Neuronal stem cell (in vitro differentiated cells): ENCODE measurements around the gene UNC5C.

Experiments used
- DNase-seq: peaks from one replicate; pipeline ENCODE4 v3.0.0-alpha.2; 2013; ENCODE audit warnings: low spot score
- H2AFZ ChIP-seq: one replicate; pipeline ENCODE4 v1.6.1; 2013; ENCODE audit warnings: mild to moderate bottlenecking, low read length, inconsistent platforms
- H2AK5ac ChIP-seq: 2 replicates; pipeline ENCODE4 v1.6.1; 2013; ENCODE audit warnings: low read depth, mild to moderate bottlenecking, inconsistent platforms, low read length, moderate library complexity, mixed read lengths
- H2BK120ac ChIP-seq: 2 replicates; pipeline ENCODE4 v1.6.1; 2013; ENCODE audit warnings: low read depth, mild to moderate bottlenecking, inconsistent platforms, low read length, moderate library complexity, mixed read lengths
- H2BK12ac ChIP-seq: one replicate; pipeline ENCODE4 v1.6.1; 2013; ENCODE audit warnings: low read length, inconsistent platforms
- H2BK15ac ChIP-seq: 2 replicates; pipeline ENCODE4 v1.6.1; 2013; ENCODE audit warnings: mild to moderate bottlenecking, low read length, inconsistent platforms, mixed read lengths
- H2BK5ac ChIP-seq: one replicate; pipeline ENCODE4 v1.6.1; 2013; ENCODE audit warnings: inconsistent platforms, mild to moderate bottlenecking, low read length, moderate library complexity
- H3K14ac ChIP-seq: one replicate; pipeline ENCODE4 v1.6.1; 2013; ENCODE audit warnings: low read length, inconsistent platforms
- H3K18ac ChIP-seq: 2 replicates; pipeline ENCODE4 v1.6.1; 2013; ENCODE audit warnings: low read length, inconsistent platforms
- H3K23ac ChIP-seq: 2 replicates; pipeline ENCODE4 v1.6.1; 2013; ENCODE audit warnings: low read depth, mild to moderate bottlenecking, mixed read lengths, low read length, inconsistent platforms; ENCODE audit not compliant: poor library complexity
- H3K27ac ChIP-seq: replicated peaks from 3 replicates; pipeline ENCODE4 v1.5.1; 2013; ENCODE audit warnings: low read length, inconsistent platforms
- H3K27me3 ChIP-seq, 3 experiments: 2 replicates each; pipeline ENCODE4 v1.6.1; 2013; ENCODE audit warnings: low read length in 3 of 3, mild to moderate bottlenecking in 2 of 3, inconsistent platforms in 1 of 3, low read depth in 1 of 3, mixed read lengths in 1 of 3, moderate library complexity in 1 of 3; ENCODE audit not compliant: control insufficient read depth in 3 of 3, insufficient read depth in 3 of 3
- H3K36me3 ChIP-seq, 2 donors: replicated peaks in 1 of 2; 2 replicates each; pipeline ENCODE4 v1.6.1; 2013; ENCODE audit warnings: low read length in 2 of 2; ENCODE audit not compliant: control insufficient read depth in 2 of 2, insufficient read depth in 2 of 2
- H3K4ac ChIP-seq: 2 replicates; pipeline ENCODE4 v1.6.1; 2013; ENCODE audit warnings: inconsistent platforms, mild to moderate bottlenecking, low read length, moderate library complexity
- H3K4me1 ChIP-seq, 2 donors: 1 replicate in 1 of 2; 2 replicates in 1 of 2; pipeline ENCODE4 v1.6.1; 2013; ENCODE audit warnings: low read length in 2 of 2, low read depth in 1 of 2; ENCODE audit not compliant: control insufficient read depth in 2 of 2, insufficient read depth in 1 of 2
- H3K4me2 ChIP-seq: one replicate; pipeline ENCODE4 v1.6.1; 2013; ENCODE audit warnings: mild to moderate bottlenecking, low read length, inconsistent platforms; ENCODE audit not compliant: insufficient read depth, poor library complexity, severe bottlenecking
- H3K4me3 ChIP-seq, 2 donors: 2 replicates each; pipeline ENCODE4 v1.5.1; 2013; ENCODE audit warnings: low read length in 2 of 2, mild to moderate bottlenecking in 2 of 2, inconsistent platforms in 1 of 2, moderate library complexity in 1 of 2
- H3K79me1 ChIP-seq: one replicate; pipeline ENCODE4 v1.6.1; 2013; ENCODE audit warnings: low read depth, mild to moderate bottlenecking, inconsistent platforms, low read length, moderate library complexity
- H3K9ac ChIP-seq: one replicate; pipeline ENCODE4 v1.6.1; 2013; ENCODE audit warnings: mild to moderate bottlenecking, low read depth, low read length, inconsistent platforms; ENCODE audit not compliant: poor library complexity
- H3K9me3 ChIP-seq, 2 donors: replicated peaks in 1 of 2; 2 replicates each; pipeline versions ENCODE3 to v1.6.1; 2013; ENCODE audit warnings: low read length in 2 of 2, mild to moderate bottlenecking in 2 of 2, inconsistent platforms in 1 of 2, low read depth in 1 of 2, mixed read lengths in 1 of 2, moderate library complexity in 1 of 2; ENCODE audit not compliant: control insufficient read depth in 2 of 2, insufficient read depth in 1 of 2
- H4K8ac ChIP-seq: one replicate; pipeline ENCODE4 v1.6.1; 2013; ENCODE audit warnings: low read depth, mild to moderate bottlenecking, inconsistent platforms, low read length, moderate library complexity
- H4K91ac ChIP-seq: one replicate; pipeline ENCODE4 v1.6.1; 2013; ENCODE audit warnings: low read length, low read depth, mild to moderate bottlenecking, inconsistent platforms; ENCODE audit not compliant: poor library complexity
- WGBS, 2 donors: extraction: QIAGEN DNeasy Blood & Tissue Kit; methylation state at CpG; one replicate each; pipeline ENCODE4 v1.1.7; 2013; ENCODE audit warnings: missing lambda C conversion rate in 2 of 2, mixed read lengths in 1 of 2; ENCODE audit not compliant: insufficient read length in 2 of 2, insufficient replicate concordance in 1 of 2; ENCODE audit errors: extremely low coverage in 2 of 2; 5-methylcytosine and 5-hydroxymethylcytosine counted together

Gene UNC5C

DNA sequence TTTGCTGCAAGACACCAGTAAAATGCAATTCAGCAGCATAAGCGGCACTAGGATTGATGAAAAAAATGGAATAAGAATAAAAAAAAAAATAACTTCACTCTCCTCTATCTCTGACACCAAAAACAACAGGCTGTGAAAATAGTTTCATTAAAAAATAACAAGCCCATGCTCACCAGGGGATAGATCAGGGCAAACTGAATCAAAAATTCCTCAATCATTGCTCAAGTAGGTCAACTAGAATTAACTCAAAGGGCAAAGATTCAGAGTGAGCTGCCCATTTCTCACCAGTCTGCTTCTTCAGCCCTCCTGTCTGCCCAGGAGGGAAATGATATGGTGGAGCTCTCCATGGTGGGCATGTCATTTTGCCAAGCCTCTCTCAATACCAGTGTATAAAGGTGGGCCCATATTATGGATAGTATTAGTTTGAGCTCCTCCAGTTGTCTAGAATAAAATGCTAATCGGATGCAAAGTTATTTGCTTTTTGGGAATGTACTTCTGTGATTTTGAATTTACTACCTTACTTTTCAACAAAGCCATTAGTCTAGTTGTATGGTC lies 153.9 kb downstream of the UNC5C start:
- Histone ChIP-seq H3K27ac (no peak overlapping the region), H2BK5ac (no peak overlapping the region)
- no CpG with 5 or more reads among the region's 2 CpGs for WGBS, 2 donors

GRCh38 chr4:95393821-95394220 lies 155.0 kb downstream of the UNC5C start:
- Histone ChIP-seq H2BK15ac (no peak overlapping the region), H2BK120ac (no peak overlapping the region), H2AK5ac (no peak overlapping the region), H3K79me1 (no peaks in the 10 kb centered on the region), H3K23ac (no peak overlapping the region), H3K4me1 (no peaks in the 10 kb centered on the region), H3K9ac (no peak overlapping the region), H3K27me3 (no peaks in the 10 kb centered on the region), H3K27ac (no peak overlapping the region), H3K4ac (no peak overlapping the region), H4K8ac (no peak overlapping the region), H3K4me2 (no peak overlapping the region), H4K91ac (no peak overlapping the region), H2BK5ac (no peak overlapping the region), H2BK12ac (no peak overlapping the region), H2AFZ (no peak overlapping the region), H3K14ac (no peak overlapping the region), H3K9me3 (no peaks in the 10 kb centered on the region), H3K4me3 (no peak overlapping the region), H3K18ac (no peak overlapping the region), H3K36me3 (no peaks in the 10 kb centered on the region)
- WGBS, 2 donors = no CpG with 5 or more reads among the region's 1 CpG
- DNase-seq = no peak

More for the DNA sequence above, 153.9 kb downstream of the UNC5C start:
- Histone ChIP-seq H3K4me1 (no peaks in the 10 kb centered on the region), H3K9ac (no peak overlapping the region), H3K4me3 (no peak overlapping the region), H3K79me1 (no peaks in the 10 kb centered on the region), H2AK5ac (no peak overlapping the region), H3K18ac (no peak overlapping the region), H4K91ac (no peak overlapping the region), H3K4me2 (no peak overlapping the region), H4K8ac (no peak overlapping the region), H3K9me3 (no peaks in the 10 kb centered on the region), H2BK12ac (no peak overlapping the region), H3K23ac (no peak overlapping the region), H2BK120ac (no peak overlapping the region), H2AFZ (no peak overlapping the region), H3K36me3 (no peaks in the 10 kb centered on the region), H3K14ac (no peak overlapping the region), H3K27me3 (no peaks in the 10 kb centered on the region), H2BK15ac (no peak overlapping the region), H3K4ac (no peak overlapping the region)
- DNase-seq = no peak

GRCh38 chr4:95388911-95389310 lies 159.9 kb downstream of the UNC5C start:
- no peak overlapping the region for H3K4me3 ChIP-seq
- no peak overlapping the region for H3K9ac ChIP-seq
- no peak overlapping the region for H3K23ac ChIP-seq
- no peaks in the 10 kb centered on the region for H3K79me1 ChIP-seq
- H4K91ac ChIP-seq = no peak overlapping the region
- no peak overlapping the region for H3K4me2 ChIP-seq
- H2BK15ac ChIP-seq = no peak overlapping the region
- no peak overlapping the region for H3K4ac ChIP-seq
- no peaks in the 10 kb centered on the region for H3K4me1 ChIP-seq
- H4K8ac ChIP-seq = no peak overlapping the region
- no peak overlapping the region for H2AK5ac ChIP-seq
- H2BK5ac ChIP-seq = no peak overlapping the region
- H2BK12ac ChIP-seq = no peak overlapping the region
- H3K18ac ChIP-seq = no peak overlapping the region
- no peak overlapping the region for H3K14ac ChIP-seq
- no peak overlapping the region for H2BK120ac ChIP-seq
- no peaks in the 10 kb centered on the region for H3K27me3 ChIP-seq
- H2AFZ ChIP-seq = no peak overlapping the region
- DNase-seq = no peak
- H3K9me3 ChIP-seq = no peaks in the 10 kb centered on the region
- H3K27ac ChIP-seq = no peak overlapping the region
- H3K36me3 ChIP-seq = no peaks in the 10 kb centered on the region

DNA sequence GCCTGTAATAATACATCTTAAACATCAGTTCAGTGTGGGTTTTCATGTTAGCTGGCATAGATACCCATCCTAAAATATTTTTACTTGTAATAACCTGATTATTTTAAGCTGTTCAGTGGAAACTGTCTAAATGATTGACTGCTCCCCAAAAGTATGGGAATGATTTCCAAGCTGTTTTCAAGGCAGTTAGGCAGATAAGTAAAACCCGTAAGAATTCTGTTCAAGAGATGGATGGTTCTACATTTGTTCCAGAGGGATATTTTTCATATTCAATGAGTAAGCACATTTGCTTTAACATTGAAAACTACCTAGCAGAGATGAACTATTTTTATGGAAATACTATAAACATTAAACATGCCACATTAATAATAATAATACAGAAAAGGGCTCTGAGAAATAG lies 161.1 kb downstream of the UNC5C start:
- H3K4me1 ChIP-seq = no peaks in the 10 kb centered on the region
- H3K9ac ChIP-seq = no peak overlapping the region
- H3K4me3 ChIP-seq = no peak overlapping the region
- no peaks in the 10 kb centered on the region for H3K9me3 ChIP-seq
- no peak overlapping the region for H3K4ac ChIP-seq
- H2AFZ ChIP-seq = no peak overlapping the region
- H3K27me3 ChIP-seq = no peaks in the 10 kb centered on the region
- H4K91ac ChIP-seq = no peak overlapping the region
- H2BK15ac ChIP-seq = no peak overlapping the region
- no peak overlapping the region for H2BK120ac ChIP-seq
- WGBS, 2 donors = no CpG with 5 or more reads among the region's 1 CpG
- no peaks in the 10 kb centered on the region for H3K79me1 ChIP-seq
- no peak overlapping the region for H3K27ac ChIP-seq
- H2BK5ac ChIP-seq = no peak overlapping the region
- no peak overlapping the region for H3K4me2 ChIP-seq
- H2BK12ac ChIP-seq = no peak overlapping the region
- H4K8ac ChIP-seq = no peak overlapping the region
- H3K18ac ChIP-seq = no peak overlapping the region
- H2AK5ac ChIP-seq = no peak overlapping the region
- no peak overlapping the region for H3K23ac ChIP-seq
- no peak for DNase-seq
- no peaks in the 10 kb centered on the region for H3K36me3 ChIP-seq
- H3K14ac ChIP-seq = no peak overlapping the region
